Upper lobe of left lung (tissue), 4 donors: ENCODE results near the gene SCPEP1.

Experiments
- CTCF ChIP-seq, 6 experiments: fragments of 450-650 bp in 4 of 6; fragments of 200-600 bp in 2 of 6; sonication (generic) in 2 of 6; IDR thresholded peaks; one replicate each; pipeline ENCODE4 v1.5.1; 2016 to 2019; ENCODE audit warnings: antibody characterized with exemption in 6 of 6
- POLR2A ChIP-seq, 4 donors: fragments of 450-650 bp; IDR thresholded peaks; one replicate each; pipeline ENCODE4 v1.5.1; 2016 to 2017; ENCODE audit warnings: antibody characterized with exemption in 4 of 4, mild to moderate bottlenecking in 2 of 4
- POLR2AphosphoS5 ChIP-seq, 2 donors: sonication (generic); formaldehyde crosslinking; IDR thresholded peaks; one replicate each; pipeline ENCODE4 v1.5.1; 2017; ENCODE audit warnings: antibody characterized with exemption in 2 of 2

- TF ChIP-seq CTCF (IDR thresholded peaks at IDR 0.05) (no peak), POLR2AphosphoS5 (IDR thresholded peaks at IDR 0.05) (no peak), POLR2A (IDR thresholded peaks at IDR 0.05) (no peak)
Measured at GRCh38 chr17:56935461-56935860, 42.5 kb upstream of the SCPEP1 start.
